IPS-15b (cell line): Measurements from ENCODE around the gene SERPIND1.

Source experiments
- H3K27me3 ChIP-seq: one replicate; pipeline ENCODE4 v1.6.1; 2013; ENCODE audit warnings: low read length; ENCODE audit not compliant: control insufficient read depth, insufficient read depth
- H3K36me3 ChIP-seq: one replicate; pipeline ENCODE4 v1.6.1; 2013; ENCODE audit warnings: low read length; ENCODE audit not compliant: control insufficient read depth, insufficient read depth
- H3K4me1 ChIP-seq: one replicate; pipeline ENCODE4 v1.6.1; 2013; ENCODE audit warnings: mild to moderate bottlenecking, low read length; ENCODE audit not compliant: control insufficient read depth, insufficient read depth
- H3K4me3 ChIP-seq: one replicate; pipeline ENCODE4 v1.5.1; 2013; ENCODE audit warnings: low read depth, low read length
- H3K9ac ChIP-seq: one replicate; pipeline ENCODE4 v1.6.1; 2013; ENCODE audit warnings: low read depth, mild to moderate bottlenecking, low read length
- H3K9me3 ChIP-seq: one replicate; pipeline ENCODE4 v1.6.1; 2013; ENCODE audit warnings: mild to moderate bottlenecking, low read length; ENCODE audit not compliant: control insufficient read depth, insufficient read depth

Gene SERPIND1

GRCh38 chr22:20788627-20789344 lies 14.9 kb downstream of the SERPIND1 start:
- H3K27me3 ChIP-seq: no peaks in the 10 kb centered on the region
- H3K9me3 ChIP-seq: no peaks in the 10 kb centered on the region
- H3K9ac ChIP-seq: no peak overlapping the region
- H3K36me3 ChIP-seq: no peaks in the 10 kb centered on the region
- H3K4me1 ChIP-seq: peaks cover 4% of the 10 kb centered on the region
- no peak overlapping the region for H3K4me3 ChIP-seq

GRCh38 chr22:20792221-20792965 lies 18.5 kb downstream of the SERPIND1 start:
- Histone ChIP-seq H3K36me3 (peaks cover 8% of the 10 kb centered on the region), H3K27me3 (no peaks in the 10 kb centered on the region), H3K9me3 (no peaks in the 10 kb centered on the region), H3K9ac (no peak overlapping the region), H3K4me1 (no peaks in the 10 kb centered on the region), H3K4me3 (no peak overlapping the region)

GRCh38 chr22:20792966-20793728 lies 19.2 kb downstream of the SERPIND1 start:
- Histone ChIP-seq H3K9ac (no peak overlapping the region), H3K27me3 (no peaks in the 10 kb centered on the region), H3K36me3 (peaks cover 10% of the 10 kb centered on the region)

GRCh38 chr22:20793748-20794649 lies 20.1 kb downstream of the SERPIND1 start:
- Histone ChIP-seq H3K27me3 (no peaks in the 10 kb centered on the region), H3K4me3 (no peak overlapping the region), H3K9ac (no peak overlapping the region), H3K36me3 (peaks cover 10% of the 10 kb centered on the region), H3K4me1 (no peaks in the 10 kb centered on the region), H3K9me3 (no peaks in the 10 kb centered on the region)

More at GRCh38 chr22:20792966-20793728, 19.2 kb downstream of the SERPIND1 start:
- H3K4me3 ChIP-seq: no peak overlapping the region
- H3K4me1 ChIP-seq: no peaks in the 10 kb centered on the region
- no peaks in the 10 kb centered on the region for H3K9me3 ChIP-seq

- no peaks in the 10 kb centered on the region for H3K27me3 ChIP-seq
- no peaks in the 10 kb centered on the region for H3K4me1 ChIP-seq
- no peak overlapping the region for H3K9ac ChIP-seq
- H3K4me3 ChIP-seq: no peak overlapping the region
- H3K36me3 ChIP-seq: peaks cover 13% of the 10 kb centered on the region
- H3K9me3 ChIP-seq: no peaks in the 10 kb centered on the region
These were observed 20.9 kb downstream of the SERPIND1 start for GRCh38 chr22:20794650-20795413.

- Histone ChIP-seq H3K9ac (no peak overlapping the region), H3K36me3 (peaks cover 14% of the 10 kb centered on the region), H3K4me3 (no peak overlapping the region), H3K4me1 (no peaks in the 10 kb centered on the region), H3K27me3 (no peaks in the 10 kb centered on the region), H3K9me3 (no peaks in the 10 kb centered on the region)
These were observed 22.8 kb downstream of the SERPIND1 start for GRCh38 chr22:20796731-20797130.

GRCh38 chr22:20798218-20798617 lies 24.3 kb downstream of the SERPIND1 start:
- peaks cover 21% of the 10 kb centered on the region for H3K36me3 ChIP-seq
- H3K9me3 ChIP-seq: no peaks in the 10 kb centered on the region
- no peak overlapping the region for H3K4me3 ChIP-seq

GRCh38 chr22:20798974-20799373 lies 25.1 kb downstream of the SERPIND1 start:
- Histone ChIP-seq H3K27me3 (no peaks in the 10 kb centered on the region), H3K36me3 (peaks cover 26% of the 10 kb centered on the region), H3K9ac (no peak overlapping the region)

More at GRCh38 chr22:20798218-20798617, 24.3 kb downstream of the SERPIND1 start:
- H3K4me1 ChIP-seq: no peaks in the 10 kb centered on the region
- no peak overlapping the region for H3K9ac ChIP-seq
- H3K27me3 ChIP-seq: no peaks in the 10 kb centered on the region

GRCh38 chr22:20799449-20799848 lies 25.5 kb downstream of the SERPIND1 start:
- no peaks in the 10 kb centered on the region for H3K9me3 ChIP-seq
- H3K36me3 ChIP-seq: peaks cover 27% of the 10 kb centered on the region
- no peaks in the 10 kb centered on the region for H3K27me3 ChIP-seq
- H3K9ac ChIP-seq: no peak overlapping the region
- H3K4me3 ChIP-seq: no peak overlapping the region
- no peaks in the 10 kb centered on the region for H3K4me1 ChIP-seq

More at GRCh38 chr22:20798974-20799373, 25.1 kb downstream of the SERPIND1 start:
- Histone ChIP-seq H3K4me1 (no peaks in the 10 kb centered on the region), H3K9me3 (no peaks in the 10 kb centered on the region), H3K4me3 (no peak overlapping the region)

- Histone ChIP-seq H3K4me1 (no peaks in the 10 kb centered on the region), H3K9ac (no peak overlapping the region), H3K9me3 (no peaks in the 10 kb centered on the region), H3K36me3 (peaks cover 27% of the 10 kb centered on the region), H3K4me3 (no peak overlapping the region), H3K27me3 (no peaks in the 10 kb centered on the region)
These were observed 28.5 kb downstream of the SERPIND1 start for GRCh38 chr22:20802452-20802851.
